Left colon (tissue), 2 donors: ENCODE results near the gene OVAAL. TPM values are rescaled to one million over a fixed set of nuclear protein-coding genes. Genes with fewer than 3 reads are reported as not detected.

Experiments used
- ATAC-seq: fragments of 200-7000 bp; cut with Tn5 transposase; one replicate; pipeline ENCODE4 v1.9.1; 2020; ENCODE audit warnings: mild to moderate bottlenecking, moderate library complexity
- DNase-seq, 2 donors: peaks; one replicate each; pipeline ENCODE4 v3.0.0-alpha.2; 2020
- intact Hi-C, 2 donors: fragments of 100-400 bp; cut with DNase I in 1 of 2; cut with micrococcal nuclease in 1 of 2; formaldehyde crosslinking; loops; one replicate each; pipeline versions ENCODE4 v1.11.2 to v1.14.0; 2022; cut with DNase I, micrococcal nuclease
- total RNA-seq, 2 donors: library from RNA; stranded (reverse); fragmentation: NEBNext Ultra II Directional; extraction: Animal tissue kit (Norgen Biotek cat#: 25700); gene quantifications; one replicate each; pipeline ENCODE4 v1.2.1, GENCODE V29; 2021
- donor health status: DM: no; HTN: no; CAD: no.
- donor health status: DM: yes; HTN: yes; CAD: no.

OVAAL gene
- total RNA-seq, 2 donors from 2014 or later, result not detected

DNA sequence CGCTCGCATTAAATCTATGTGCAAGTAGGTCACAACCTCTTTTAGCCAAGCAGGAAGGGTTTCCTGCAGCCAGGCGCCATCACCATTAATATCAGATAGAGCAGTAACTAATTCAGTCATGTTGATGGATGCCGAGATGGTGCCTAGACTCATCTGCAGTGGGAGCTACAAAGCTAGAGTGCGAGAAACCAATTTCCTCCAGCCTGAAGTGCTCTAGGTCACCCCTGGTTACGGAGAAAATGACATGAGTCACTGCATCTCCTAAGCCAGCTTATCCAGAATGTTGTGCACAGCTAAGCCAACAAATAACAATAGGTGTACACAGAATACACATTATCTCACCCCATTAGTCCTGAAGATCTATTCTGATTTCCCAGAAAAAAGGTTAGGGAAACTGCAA, 36.0 kb downstream of the OVAAL start:
- ATAC-seq (no peak), DNase-seq (no peak)
- intact Hi-C loops, result no loop called here

DNA sequence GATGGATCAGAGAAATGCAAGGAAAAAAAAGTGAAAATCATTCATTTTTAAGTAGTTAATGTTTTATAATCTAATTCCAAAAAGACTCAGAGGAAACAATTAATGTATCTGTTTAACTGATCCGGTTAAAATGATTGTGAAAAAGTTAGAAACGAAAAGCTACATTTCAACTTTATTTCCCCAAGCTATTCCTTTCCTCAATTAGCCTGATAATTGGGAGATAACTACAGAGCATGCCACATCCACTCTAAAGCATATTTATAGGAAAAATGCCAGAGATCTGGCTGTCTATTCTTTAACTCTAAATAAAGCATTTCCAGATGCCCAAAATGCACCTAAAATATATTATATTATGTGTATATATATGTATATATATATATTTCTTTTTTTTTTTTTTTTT, 37.2 kb downstream of the OVAAL start:
- no peak for DNase-seq
- intact Hi-C loops, result no loop called here
- ATAC-seq, result no peak

- ATAC-seq (no peak), DNase-seq (no peak)
- intact Hi-C loops, result no loop called here
Observed at GRCh38 chr1:180597520-180597919, 38.8 kb downstream of the OVAAL start.

DNA sequence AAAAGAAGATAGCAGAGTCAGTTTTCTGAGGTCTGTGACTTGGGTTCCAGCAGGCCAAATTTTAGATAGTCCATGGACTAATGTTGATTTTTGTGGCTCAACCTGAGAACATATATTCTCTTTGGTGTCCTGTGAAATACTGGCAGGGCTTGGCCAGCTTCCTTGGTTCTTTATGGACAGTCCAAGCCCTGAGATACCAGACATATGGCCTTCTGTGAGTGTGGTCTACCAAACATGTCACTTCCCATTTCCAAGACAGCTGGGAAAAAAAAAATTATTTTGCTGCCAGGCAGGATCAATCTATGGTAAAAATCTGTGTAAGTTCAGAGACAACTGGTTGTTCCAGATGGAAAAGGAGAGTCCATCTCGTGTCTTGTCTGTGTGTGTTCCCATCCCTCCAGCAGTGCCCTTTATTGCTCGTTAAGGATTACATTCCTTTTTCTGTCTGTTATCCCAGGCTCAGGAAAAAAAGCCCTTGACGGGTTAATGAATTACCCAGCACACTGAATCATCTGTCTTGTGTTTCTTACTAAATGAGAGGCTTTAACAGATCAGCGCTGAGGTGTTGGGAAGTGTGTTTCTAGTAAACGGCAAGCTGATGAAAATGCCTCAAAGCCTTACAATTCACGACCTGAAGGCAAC, 39.7 kb downstream of the OVAAL start:
- DNase-seq (peak in 1 of 2 donors; percentile 9), ATAC-seq (peak; percentile 96)
- intact Hi-C loops, result no loop called here

- intact Hi-C loops, result no loop called here
- no peak for DNase-seq
- no peak for ATAC-seq
Observed at GRCh38 chr1:180600343-180600742, 41.6 kb downstream of the OVAAL start.

DNA sequence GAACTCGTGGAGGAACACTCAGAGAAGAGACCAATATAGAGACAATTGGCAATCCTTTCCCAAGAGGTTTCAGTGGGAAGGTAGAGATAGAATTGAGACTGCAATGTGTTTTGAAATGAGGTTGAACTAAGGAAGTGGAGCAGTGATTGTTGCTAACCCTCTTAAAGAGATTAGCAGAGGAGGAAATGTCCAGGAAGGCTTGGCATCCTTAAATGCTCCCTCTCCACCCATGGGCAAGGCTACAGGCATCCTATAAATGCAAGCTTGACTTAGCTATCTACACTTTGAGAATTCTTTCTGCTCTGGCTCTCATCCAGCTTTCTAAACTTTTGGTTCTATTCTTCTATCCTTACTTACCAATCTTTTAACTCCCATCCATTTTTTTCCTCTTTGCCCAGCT, 42.7 kb downstream of the OVAAL start:
- peak; percentile 56 for ATAC-seq
- intact Hi-C loops, result no loop called here
- no peak for DNase-seq

- DNase-seq, result no peak
- no peak for ATAC-seq
- intact Hi-C loops, result no loop called here
Observed at GRCh38 chr1:180603223-180603849, 44.6 kb downstream of the OVAAL start.

GRCh38 chr1:180603850-180604226, 45.1 kb downstream of the OVAAL start:
- intact Hi-C loops, result no loop called here
- ATAC-seq (no peak), DNase-seq (no peak)

GRCh38 chr1:180606155-180606554, 47.4 kb downstream of the OVAAL start:
- intact Hi-C loops, result no loop called here
- no peak for ATAC-seq
- DNase-seq, result no peak

- ATAC-seq (peak; percentile 45), DNase-seq (no peak)
- intact Hi-C loops, result no loop called here
Observed at GRCh38 chr1:180609643-180610555, 51.1 kb downstream of the OVAAL start.

- DNase-seq (no peak), ATAC-seq (no peak)
- intact Hi-C loops, result no loop called here
Observed at GRCh38 chr1:180610556-180611015, 51.8 kb downstream of the OVAAL start.

DNA sequence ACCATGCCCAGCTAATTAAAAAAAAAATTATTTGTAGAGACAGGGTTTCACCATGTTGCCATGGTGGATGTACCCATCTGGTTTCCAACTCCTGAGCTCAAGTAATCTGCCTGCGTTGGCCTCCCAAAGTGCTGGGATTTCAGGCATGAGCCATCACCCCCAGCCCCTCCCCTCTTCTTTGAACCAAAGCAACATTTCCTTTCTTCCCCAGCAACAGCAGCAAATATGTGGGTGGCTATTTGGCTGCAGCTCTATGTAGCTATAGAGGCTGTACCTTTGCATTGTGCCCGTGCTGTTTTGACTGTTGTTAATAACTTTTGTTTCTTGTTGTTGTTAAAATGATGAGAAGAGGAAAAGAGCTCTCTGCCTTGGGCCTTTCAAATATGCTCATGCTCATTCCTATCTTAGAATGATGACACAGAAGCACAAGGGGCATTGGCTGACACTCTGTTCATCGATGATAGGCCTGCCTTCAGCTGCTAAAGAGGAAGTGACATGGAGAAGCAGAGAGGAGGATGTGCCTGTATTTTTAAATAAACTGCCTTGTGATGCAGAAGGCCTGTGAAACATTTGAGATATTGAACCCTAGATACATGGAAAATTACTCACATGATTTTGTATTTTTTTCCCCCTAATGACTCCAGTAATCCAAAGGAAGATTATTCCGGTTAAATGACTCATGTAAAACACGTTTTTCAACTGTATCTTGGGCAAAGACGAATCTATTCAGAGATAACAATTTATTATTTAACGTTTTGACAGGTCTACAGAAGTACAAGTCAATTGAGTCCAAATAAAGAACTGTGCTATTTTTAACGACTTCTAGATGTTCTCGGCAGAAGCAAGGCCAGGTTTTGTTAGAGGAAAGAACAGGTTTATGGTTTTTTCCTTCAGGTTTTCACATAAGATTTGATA, 52.5 kb downstream of the OVAAL start:
- intact Hi-C loops, result no loop called here
- ATAC-seq (no peak), DNase-seq (no peak)

GRCh38 chr1:180612632-180613031, 53.9 kb downstream of the OVAAL start:
- DNase-seq (no peak), ATAC-seq (no peak)
- intact Hi-C loops, result no loop called here

- no peak for DNase-seq
- no peak for ATAC-seq
- intact Hi-C loops, result no loop called here
Observed at GRCh38 chr1:180614730-180615129, 56.0 kb downstream of the OVAAL start.

- intact Hi-C loops, result no loop called here
Observed at GRCh38 chr1:180615493-180616290, 56.9 kb downstream of the OVAAL start.

More at GRCh38 chr1:180615493-180616290, 56.9 kb downstream of the OVAAL start:
- DNase-seq, result no peak
- no peak for ATAC-seq
